IMR-90 (cell line): ENCODE measurements around the gene PGBD5. TPM values are rescaled to one million over a fixed set of nuclear protein-coding genes. Genes with fewer than 3 reads are reported as not detected.

Experiments used
- ATAC-seq: fragments of 200-7000 bp; cut with Tn5 transposase; 2 replicates; pipeline ENCODE4 v1.9.1; 2020; ENCODE audit warnings: low read depth, mild to moderate bottlenecking, moderate library complexity
- BruUV-seq: library from RNA; stranded (reverse); fragments of 400-500 nt; replicated peaks from 2 replicates; lab custom pipeline; 2021; lab: Mats Ljungman, UMichigan
- CTCF ChIA-PET: fragments of 300-600 bp; formaldehyde crosslinking; extraction: SDS; loops from one replicate; lab custom pipeline; 2021; ENCODE audit warnings: antibody characterized with exemption; lab: Yijun Ruan, JAX
- POLR2A ChIA-PET: fragments of 300-600 bp; sonication (Branson Sonifier 250); formaldehyde crosslinking; loops from one replicate; lab custom pipeline; 2022; ENCODE audit warnings: antibody characterized with exemption; ENCODE audit not compliant: unreplicated experiment; lab: Charles Lee
- DNase-seq: peaks from one replicate; pipeline ENCODE4 v3.0.0; 2013
- H2AFZ ChIP-seq: replicated peaks from 2 replicates; pipeline ENCODE3; 2013; ENCODE audit warnings: low read length, mild to moderate bottlenecking; ENCODE audit not compliant: poor library complexity
- H2AK5ac ChIP-seq: 2 replicates; pipeline ENCODE4 v1.6.1; 2013; ENCODE audit warnings: low read depth, low read length, inconsistent platforms
- H2AK9ac ChIP-seq: replicated peaks from 2 replicates; pipeline ENCODE3; 2013; ENCODE audit warnings: mild to moderate bottlenecking, low read depth, low read length, moderate library complexity; ENCODE audit not compliant: poor library complexity
- H2BK120ac ChIP-seq: 2 replicates; pipeline ENCODE4 v1.6.1; 2013; ENCODE audit warnings: low read depth, low read length, inconsistent platforms
- H2BK15ac ChIP-seq: 3 replicates; pipeline ENCODE4 v1.6.1; 2013; ENCODE audit warnings: low read depth, low read length, inconsistent platforms
- H2BK20ac ChIP-seq: 2 replicates; pipeline ENCODE4 v1.6.1; 2013; ENCODE audit warnings: low read depth, mild to moderate bottlenecking, inconsistent platforms, low read length, moderate library complexity
- H2BK5ac ChIP-seq: 2 replicates; pipeline ENCODE4 v1.6.1; 2013; ENCODE audit warnings: mild to moderate bottlenecking, low read depth, low read length, inconsistent platforms; ENCODE audit not compliant: poor library complexity, severe bottlenecking
- H3K14ac ChIP-seq: replicated peaks from 2 replicates; pipeline ENCODE4 v1.6.1; 2013; ENCODE audit warnings: low read depth, low read length, inconsistent platforms
- H3K18ac ChIP-seq: 2 replicates; pipeline ENCODE4 v1.6.1; 2013; ENCODE audit warnings: low read depth, low read length, control low read depth
- H3K23ac ChIP-seq: 2 replicates; pipeline ENCODE4 v1.6.1; 2013; ENCODE audit warnings: low read depth, low read length, inconsistent platforms
- H3K27ac ChIP-seq: 2 replicates; pipeline ENCODE4 v1.5.1; 2013; ENCODE audit warnings: mild to moderate bottlenecking, control low read depth, low read length; ENCODE audit not compliant: insufficient read depth
- H3K27me3 ChIP-seq: 2 replicates; pipeline ENCODE4 v1.6.1; 2013; ENCODE audit warnings: low read length; ENCODE audit not compliant: control insufficient read depth, insufficient read depth
- H3K36me3 ChIP-seq: 2 replicates; pipeline ENCODE4 v1.6.1; 2013; ENCODE audit warnings: low read length, mixed read lengths; ENCODE audit not compliant: control insufficient read depth, insufficient read depth
- H3K4ac ChIP-seq: 2 replicates; pipeline ENCODE4 v1.6.1; 2013; ENCODE audit warnings: low read depth, low read length, inconsistent platforms
- H3K4me1 ChIP-seq: 2 replicates; pipeline ENCODE4 v1.6.1; 2013; ENCODE audit warnings: low read length, mixed read lengths; ENCODE audit not compliant: control insufficient read depth, insufficient read depth
- H3K4me2 ChIP-seq: 2 replicates; pipeline ENCODE4 v1.6.1; 2013; ENCODE audit warnings: low read depth, mild to moderate bottlenecking, control low read depth, low read length, moderate library complexity
- H3K4me3 ChIP-seq: 2 replicates; pipeline ENCODE4 v1.5.1; 2013; ENCODE audit warnings: low read depth, mild to moderate bottlenecking, control low read depth, low read length, moderate library complexity; ENCODE audit not compliant: insufficient read depth
- H3K56ac ChIP-seq: 2 replicates; pipeline ENCODE4 v1.6.1; 2013; ENCODE audit warnings: low read length, inconsistent platforms; ENCODE audit not compliant: insufficient read depth; ENCODE audit errors: extremely low read depth
- H3K79me1 ChIP-seq, 2 experiments: 2 replicates each; pipeline ENCODE4 v1.6.1; 2013; ENCODE audit warnings: low read length in 2 of 2, inconsistent platforms in 1 of 2, low read depth in 1 of 2
- H3K9ac ChIP-seq: 2 replicates; pipeline ENCODE4 v1.6.1; 2013; ENCODE audit warnings: low read depth, low read length, control low read depth
- H3K9me1 ChIP-seq: 2 replicates; pipeline ENCODE4 v1.6.1; 2013; ENCODE audit warnings: low read length, inconsistent platforms; ENCODE audit not compliant: insufficient read depth
- H3K9me3 ChIP-seq: 2 replicates; pipeline ENCODE4 v1.6.1; 2013; ENCODE audit warnings: low read length; ENCODE audit not compliant: control insufficient read depth, insufficient read depth
- H4K20me1 ChIP-seq: 2 replicates; pipeline ENCODE4 v1.6.1; 2013; ENCODE audit warnings: low read length, inconsistent platforms; ENCODE audit not compliant: insufficient read depth
- H4K5ac ChIP-seq: 2 replicates; pipeline ENCODE4 v1.6.1; 2013; ENCODE audit warnings: mild to moderate bottlenecking, low read depth, low read length, control low read depth
- H4K8ac ChIP-seq, 2 experiments: 2 replicates each; pipeline ENCODE4 v1.6.1; 2013; ENCODE audit warnings: low read depth in 2 of 2, low read length in 2 of 2, control low read depth in 1 of 2, inconsistent platforms in 1 of 2
- H4K91ac ChIP-seq: 2 replicates; pipeline ENCODE4 v1.6.1; 2013; ENCODE audit warnings: low read depth, low read length, inconsistent platforms; ENCODE audit not compliant: insufficient read depth
- BHLHE40 ChIP-seq: fragments of 150-350 bp; IDR thresholded peaks from 2 replicates; pipeline ENCODE4 v1.6.1; 2016; ENCODE audit warnings: mild to moderate bottlenecking, low read depth, low read length
- WGBS, 2 experiments: methylation state at CpG; one replicate each; pipeline versions ENCODE4 v1.1.5 to v1.1.7; 2013; ENCODE audit warnings: missing lambda C conversion rate in 2 of 2; ENCODE audit not compliant: insufficient read length in 1 of 2; ENCODE audit errors: extremely low coverage in 2 of 2; 5-methylcytosine and 5-hydroxymethylcytosine counted together
- dilution Hi-C: fragments of 300-500 bp; cut with HindIII; formaldehyde crosslinking; loops from one replicate; pipeline ENCODE4 v1.14.3; 2018; ENCODE audit warnings: low sequenced_read_pairs; ENCODE audit not compliant: unreplicated experiment
- in situ Hi-C: fragments of 300-500 bp; cut with MboI; formaldehyde crosslinking; loops from 3 replicates; pipeline ENCODE4 v1.14.3; 2019; ENCODE audit warnings: low sequenced_read_pairs, inconsistent platforms, mixed read lengths
- intact Hi-C: fragments of 100-400 bp; cut with micrococcal nuclease; formaldehyde crosslinking; loops from 2 replicates; pipeline ENCODE4 v1.10.0; 2022
- polyA plus RNA-seq, 3 experiments: library from polyadenylated mRNA; depleted of rRNA; stranded (reverse); fragments of >200 nt; gene quantifications; 2 replicates each; pipeline ENCODE4 v1.2.3, GENCODE V29; 2012; ENCODE audit warnings: low replicate concordance in 1 of 3
- total RNA-seq: library from RNA; depleted of rRNA; stranded (reverse); fragments of >200 nt; gene quantifications from 2 replicates; pipeline ENCODE4 v1.2.3, GENCODE V29; 2012

PGBD5 gene
- total and polyA plus RNA-seq, 2 of the 4 experiments (the other 2 are of a cell fraction), result 0.18 to 0.36 TPM

DNA sequence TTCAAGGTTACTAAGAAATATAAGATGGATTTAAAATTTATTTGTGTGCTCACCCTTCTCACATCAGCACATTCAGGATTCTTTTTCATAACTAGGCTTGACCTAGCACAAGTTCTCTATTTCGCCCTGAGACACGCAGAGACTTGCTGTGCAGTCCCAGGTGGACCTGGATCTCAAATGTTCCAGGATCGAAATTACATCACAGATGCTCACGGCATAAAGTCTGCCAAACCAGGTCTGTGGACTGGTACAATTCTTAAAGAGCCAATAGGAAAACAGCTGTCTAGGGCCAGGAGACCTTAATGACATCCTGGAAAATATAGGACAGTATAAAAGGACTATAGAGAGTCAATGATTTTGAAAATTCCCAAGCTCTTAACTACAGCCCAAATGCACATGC lies 2.2 kb downstream of the PGBD5 start:
- Histone ChIP-seq H4K5ac (no peak overlapping the region), H3K36me3 (no peaks in the 10 kb centered on the region), H3K79me1 (no peaks in the 10 kb centered on the region), H3K9me3 (no peaks in the 10 kb centered on the region), H2AK5ac (no peak overlapping the region), H2BK120ac (no peak overlapping the region), H3K9ac (no peak overlapping the region), H3K18ac (no peak overlapping the region), H4K8ac (no peak overlapping the region), H3K56ac (no peak overlapping the region), H4K20me1 (no peaks in the 10 kb centered on the region), H3K9me1 (no peaks in the 10 kb centered on the region), H2AK9ac (no peak overlapping the region), H3K23ac (no peak overlapping the region), H3K4me3 (no peak overlapping the region), H3K4ac (no peak overlapping the region), H2BK20ac (no peak overlapping the region), H2BK5ac (no peak overlapping the region), H3K4me2 (no peak overlapping the region), H3K4me1 (no peaks in the 10 kb centered on the region; the same call in 1 of the 2 replicates), H2AFZ (no peak overlapping the region), H3K14ac (no peak overlapping the region), H3K27ac (no peak overlapping the region), H3K27me3 (peaks cover 30% of the 10 kb centered on the region), H2BK15ac (no peak overlapping the region), H4K91ac (no peak overlapping the region)
- ATAC-seq, result no peak
- POLR2A ChIA-PET, result no interaction called here
- intact Hi-C loops, result loop anchor here (10.0 kb wide), 2 partner anchors 351 to 491 kb away; no protein-coding TSS in a partner anchor
- in situ Hi-C loops, result no loop called here
- no TSS peak for BruUV-seq
- CTCF ChIA-PET, result no interaction called here
- no peak for DNase-seq
- dilution Hi-C loops, result no loop called here
- TF ChIP-seq BHLHE40, result no peak
- no CpG with 5 or more reads among the region's 4 CpGs for WGBS, 2 experiments
